Ammon's horn (tissue), 1 donor: ENCODE data around the gene LYSET.
"Not testable (repeated sequence)": the region's sequence is repeated elsewhere in the genome, so short reads cannot be mapped to it uniquely, and the experiment has no call there.

ENCODE experiments used
- DNase-seq: peaks from one replicate; pipeline ENCODE4 v3.0.0-alpha.2; 2016; ENCODE audit warnings: low spot score

Gene LYSET

GRCh38 chr14:93228550-93228949 lies 43.4 kb downstream of the LYSET start:
- DNase-seq = no peak

GRCh38 chr14:93230539-93230938 lies 45.4 kb downstream of the LYSET start:
- DNase-seq = no peak

- peak; percentile 67 for DNase-seq
Measured at GRCh38 chr14:93231129-93231979, 46.2 kb downstream of the LYSET start.

- DNase-seq = no peak
Measured at GRCh38 chr14:93232159-93232558, 47.0 kb downstream of the LYSET start.

GRCh38 chr14:93233078-93233477 lies 48.0 kb downstream of the LYSET start:
- DNase-seq = not testable (repeated sequence)

GRCh38 chr14:93234798-93235197 lies 49.7 kb downstream of the LYSET start:
- DNase-seq = no peak
